GM21526 (cell line): ENCODE results near the gene UQCRH.
"Not testable (repeated sequence)": the region's sequence is repeated elsewhere in the genome, so short reads cannot be mapped to it uniquely, and the experiment has no call there.

Source experiments
- ATAC-seq: cut with Tn5 transposase; IDR thresholded peaks from one replicate; pipeline ENCODE4 v1.9.1; 2021; ENCODE audit warnings: moderate library complexity; ENCODE audit not compliant: unreplicated experiment, low FRiP score

The UQCRH gene

GRCh38 chr1:46331786-46332540 lies 28.5 kb downstream of the UQCRH start:
- ATAC-seq: not testable (repeated sequence)

- no peak for ATAC-seq
Observed at GRCh38 chr1:46333300-46334029, 30.0 kb downstream of the UQCRH start.

- no peak for ATAC-seq
Observed at GRCh38 chr1:46334030-46334384, 30.5 kb downstream of the UQCRH start.

GRCh38 chr1:46335081-46335480 lies 31.6 kb downstream of the UQCRH start:
- ATAC-seq: no peak

GRCh38 chr1:46337409-46337808 lies 33.9 kb downstream of the UQCRH start:
- not testable (repeated sequence) for ATAC-seq

GRCh38 chr1:46340404-46341221 lies 37.1 kb downstream of the UQCRH start, which contains the start of gene NSUN4:
TSS of gene NSUN4 (plus strand) at chr1:46340807. CDS start at chr1:46340827, 20 bp downstream.
- peak; percentile 50 for ATAC-seq

GRCh38 chr1:46341222-46342083 lies 38.0 kb downstream of the UQCRH start:
- no peak for ATAC-seq

GRCh38 chr1:46342084-46342656 lies 38.7 kb downstream of the UQCRH start:
- no peak for ATAC-seq

GRCh38 chr1:46342677-46343350 lies 39.3 kb downstream of the UQCRH start:
- ATAC-seq: no peak

- ATAC-seq: no peak
Observed at GRCh38 chr1:46343351-46343695, 39.8 kb downstream of the UQCRH start.

GRCh38 chr1:46343705-46344104 lies 40.2 kb downstream of the UQCRH start:
- no peak for ATAC-seq

- ATAC-seq: no peak
Observed at GRCh38 chr1:46344481-46344880, 41.0 kb downstream of the UQCRH start.

GRCh38 chr1:46345281-46345680 lies 41.8 kb downstream of the UQCRH start:
- ATAC-seq: no peak

GRCh38 chr1:46352363-46352762 lies 48.9 kb downstream of the UQCRH start:
- no peak for ATAC-seq

- not testable (repeated sequence) for ATAC-seq
Observed at GRCh38 chr1:46355920-46356319, 52.4 kb downstream of the UQCRH start.

- ATAC-seq: no peak
Observed at GRCh38 chr1:46362158-46362557, 58.7 kb downstream of the UQCRH start.

GRCh38 chr1:46363121-46363520 lies 59.6 kb downstream of the UQCRH start:
- no peak for ATAC-seq

- no peak for ATAC-seq
Observed at GRCh38 chr1:46364612-46365011, 61.1 kb downstream of the UQCRH start.

- not testable (repeated sequence) for ATAC-seq
Observed at GRCh38 chr1:46365796-46366195, 62.3 kb downstream of the UQCRH start.
